ENCODE results near the gene RNF150.

DNA sequence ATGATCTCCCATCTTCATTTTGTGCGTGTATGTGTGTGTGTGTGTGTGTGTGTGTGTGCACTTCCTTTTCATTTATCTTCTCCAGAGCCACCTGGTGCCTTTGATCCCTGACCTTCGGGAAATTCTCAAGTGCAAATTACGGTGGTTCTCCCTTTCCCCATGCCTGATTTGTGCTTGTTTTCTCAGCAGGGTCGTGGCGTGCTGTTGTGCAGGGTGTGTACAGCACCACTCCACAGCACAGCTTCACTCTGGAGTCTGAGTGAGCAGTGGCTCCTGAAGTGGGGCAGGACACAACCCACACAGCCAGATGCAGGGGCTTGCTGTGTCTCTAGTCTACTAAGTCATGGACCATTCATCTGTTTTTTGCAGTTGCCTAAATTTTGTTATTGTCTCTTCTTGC is 262.8 kb downstream of the RNF150 start:
- TF ChIP-seq POLR2A (IDR thresholded peaks at IDR 0.05), result no peak
- TF ChIP-seq, protein P1, sequence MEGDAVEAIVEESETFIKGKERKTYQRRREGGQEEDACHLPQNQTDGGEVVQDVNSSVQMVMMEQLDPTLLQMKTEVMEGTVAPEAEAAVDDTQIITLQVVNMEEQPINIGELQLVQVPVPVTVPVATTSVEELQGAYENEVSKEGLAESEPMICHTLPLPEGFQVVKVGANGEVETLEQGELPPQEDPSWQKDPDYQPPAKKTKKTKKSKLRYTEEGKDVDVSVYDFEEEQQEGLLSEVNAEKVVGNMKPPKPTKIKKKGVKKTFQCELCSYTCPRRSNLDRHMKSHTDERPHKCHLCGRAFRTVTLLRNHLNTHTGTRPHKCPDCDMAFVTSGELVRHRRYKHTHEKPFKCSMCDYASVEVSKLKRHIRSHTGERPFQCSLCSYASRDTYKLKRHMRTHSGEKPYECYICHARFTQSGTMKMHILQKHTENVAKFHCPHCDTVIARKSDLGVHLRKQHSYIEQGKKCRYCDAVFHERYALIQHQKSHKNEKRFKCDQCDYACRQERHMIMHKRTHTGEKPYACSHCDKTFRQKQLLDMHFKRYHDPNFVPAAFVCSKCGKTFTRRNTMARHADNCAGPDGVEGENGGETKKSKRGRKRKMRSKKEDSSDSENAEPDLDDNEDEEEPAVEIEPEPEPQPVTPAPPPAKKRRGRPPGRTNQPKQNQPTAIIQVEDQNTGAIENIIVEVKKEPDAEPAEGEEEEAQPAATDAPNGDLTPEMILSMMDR (IDR thresholded peaks at IDR 0.05), result no peak

All from body of pancreas (tissue), 4 donors.